Measurements from ENCODE around the gene NLK. TPM values are rescaled to one million over a fixed set of nuclear protein-coding genes. Genes with fewer than 3 reads are reported as not detected.

The NLK gene
- total RNA-seq, 1 experiment from 2014 or later, result 40.3 TPM

- POLR2A ChIA-PET, result interaction anchor here (0.5 to 1.2 kb wide), 3 partner anchors 11 to 143 kb away, joined by 3 to 5 read pairs (median 4); no protein-coding TSS in a partner anchor
- H3K27ac Mint-ChIP-seq, result peak overlapping the region; percentile 70
- H3K9me3 Mint-ChIP-seq, result peaks cover 3% of the 10 kb centered on the region; the same call in 1 of the 2 replicates
- CTCF ChIA-PET, result interaction anchor here (0.6 to 1.6 kb wide), 14 partner anchors 10 to 507 kb away, joined by 3 to 7 read pairs (median 3); partner anchors contain the start of gene LYRM9
- DNase-seq (ENCODE audit: low spot score) (peak; percentile 100), ATAC-seq (peak; percentile 96)
- TF ChIP-seq SP1 (CRISPR knock-in tag; conservative IDR thresholded peaks at IDR 0.05) (peak; percentile 96), ZBTB21 (CRISPR knock-in tag; IDR thresholded peaks at IDR 0.05; ENCODE audit: borderline replicate concordance) (no peak), ATF3 (CRISPR knock-in tag; conservative IDR thresholded peaks at IDR 0.05) (no peak), ZNF281 (CRISPR knock-in tag; IDR thresholded peaks at IDR 0.05) (no peak), EMX1 (CRISPR knock-in tag; IDR thresholded peaks at IDR 0.05) (no peak), HMGA2 (CRISPR knock-in tag; IDR thresholded peaks at IDR 0.05) (no peak), ZNF263 (CRISPR knock-in tag; IDR thresholded peaks at IDR 0.05; ENCODE audit: low read depth) (no peak), NFE2L1 (CRISPR knock-in tag; IDR thresholded peaks at IDR 0.05) (no peak), NR3C1 (CRISPR knock-in tag; conservative IDR thresholded peaks at IDR 0.05; ENCODE audit: low read depth) (no peak), NFYB (CRISPR knock-in tag; conservative IDR thresholded peaks at IDR 0.05; ENCODE audit: low read depth) (peak; percentile 99), CTCF (IDR thresholded peaks at IDR 0.05) (no peak), STAT6 (CRISPR knock-in tag; conservative IDR thresholded peaks at IDR 0.05; ENCODE audit: low read depth) (no peak)
- H3K36me3 Mint-ChIP-seq, result peaks cover 12% of the 10 kb centered on the region; the same call in 1 of the 2 replicates
- peak overlapping the region; percentile 60 for H3K4me3 Mint-ChIP-seq
- peaks cover 39% of the 10 kb centered on the region for H3K4me1 Mint-ChIP-seq
- no peaks in the 10 kb centered on the region; the same call in 1 of the 2 replicates for H3K27me3 Mint-ChIP-seq (ENCODE audit: low read depth)
Measured at GRCh38 chr17:28041068-28041843, 1.2 kb upstream of the NLK start.

- peaks cover 46% of the 10 kb centered on the region for H3K4me1 Mint-ChIP-seq
- ChIA-PET CTCF (interaction anchor here (0.6 to 1.6 kb wide), 12 partner anchors 10 to 507 kb away, joined by 3 to 7 read pairs (median 3); partner anchors contain the start of gene LYRM9), POLR2A (interaction anchor here (0.5 to 1.2 kb wide), 3 partner anchors 10 to 142 kb away, joined by 3 to 5 read pairs (median 4); no protein-coding TSS in a partner anchor)
- no peaks in the 10 kb centered on the region; the same call in 1 of the 2 replicates for H3K27me3 Mint-ChIP-seq (ENCODE audit: low read depth)
- H3K4me3 Mint-ChIP-seq, result peak overlapping the region; percentile 86
- H3K36me3 Mint-ChIP-seq, result peaks cover 12% of the 10 kb centered on the region; the same call in 1 of the 2 replicates
- DNase-seq (ENCODE audit: low spot score) (no peak), ATAC-seq (no peak)
- TF ChIP-seq MYBL2 (CRISPR knock-in tag; IDR thresholded peaks at IDR 0.05), result no peak
- no peak for TF ChIP-seq FOXP4 (CRISPR knock-in tag; IDR thresholded peaks at IDR 0.05)
- no peak for TF ChIP-seq FOXJ3 (CRISPR knock-in tag; IDR thresholded peaks at IDR 0.05; ENCODE audit: borderline replicate concordance)
- TF ChIP-seq NFE2L1 (CRISPR knock-in tag; IDR thresholded peaks at IDR 0.05), result no peak
- H3K9me3 Mint-ChIP-seq, result 0 out of 2 replicates have a peak, but pooled peaks cover 3% of the 10 kb centered on the region
- H3K27ac Mint-ChIP-seq, result peak overlapping the region; percentile 25; the same call in 1 of the 2 replicates
Measured at GRCh38 chr17:28041844-28042656, 427 bp upstream of the NLK start.
